GM12878 (cell line): ENCODE data around the gene CDC42EP1. TPM values are rescaled to one million over a fixed set of nuclear protein-coding genes. Genes with fewer than 3 reads are reported as not detected.

Experiments used
- ATAC-seq: fragments of 200-7000 bp; cut with Tn5 transposase; 3 replicates; pipeline ENCODE4 v1.9.1; 2020; ENCODE audit warnings: mild to moderate bottlenecking, moderate library complexity
- BruUV-seq: library from RNA; stranded (reverse); fragments of 400-500 nt; replicated peaks from 2 replicates; lab custom pipeline; 2021; lab: Mats Ljungman, UMichigan
- CTCF ChIA-PET: fragments of 300-600 bp; sonication (Branson Sonifier 250); formaldehyde crosslinking; extraction: SDS; loops from one replicate; lab custom pipeline; 2021; ENCODE audit warnings: inconsistent platforms; lab: Yijun Ruan, JAX
- POLR2A ChIA-PET: fragments of 350-600 bp; formaldehyde crosslinking; extraction: SDS; loops from one replicate; lab custom pipeline; 2021; ENCODE audit warnings: inconsistent platforms; lab: Charles Lee
- RAD21 ChIA-PET: fragments of 300-600 bp; sonication (Branson Sonifier 250); formaldehyde crosslinking; loops from one replicate; lab custom pipeline; 2023; ENCODE audit warnings: antibody characterized with exemption; ENCODE audit not compliant: unreplicated experiment; lab: Charles Lee
- SMC1A ChIA-PET: fragments of 300-600 bp; sonication (Branson Sonifier 250); formaldehyde crosslinking; loops from one replicate; lab custom pipeline; 2023; ENCODE audit not compliant: unreplicated experiment, uncharacterized antibody; lab: Charles Lee
- DNase-seq: peaks from one replicate; pipeline ENCODE4 v3.0.0-alpha.2; 2011; ENCODE audit warnings: low read depth, low spot score
- FAIRE-seq: peaks from 3 replicates; lab custom pipeline; 2011; peaks lifted over from hg19 to GRCh38; lab: Jason Lieb, UNC
- H2AFZ ChIP-seq: 2 replicates; pipeline ENCODE4 v1.6.0; 2011; ENCODE audit warnings: low read depth, low read length, control low read depth; ENCODE audit not compliant: control insufficient read depth
- H3K27ac ChIP-seq: 2 replicates; pipeline ENCODE4 v1.5.1; 2011; ENCODE audit warnings: control low read depth; ENCODE audit not compliant: control insufficient read depth, insufficient read depth
- H3K27me3 ChIP-seq, 2 experiments: replicated peaks in 1 of 2; 2 replicates each; pipeline versions ENCODE4 v1.6.0 to v1.6.1; 2011; ENCODE audit warnings: low read length in 1 of 2; ENCODE audit not compliant: control insufficient read depth in 2 of 2, insufficient read depth in 2 of 2
- H3K36me3 ChIP-seq, 2 experiments: 2 replicates each; pipeline ENCODE4 v1.5.1; 2011; ENCODE audit warnings: low read length in 1 of 2; ENCODE audit not compliant: control insufficient read depth in 2 of 2, insufficient read depth in 2 of 2
- H3K4me1 ChIP-seq: 2 replicates; pipeline ENCODE4 v1.6.1; 2011; ENCODE audit warnings: mild to moderate bottlenecking, low read length, moderate library complexity, mixed read lengths; ENCODE audit not compliant: control insufficient read depth, insufficient read depth
- H3K4me2 ChIP-seq: 2 replicates; pipeline ENCODE4 v1.6.0; 2011; ENCODE audit warnings: control low read depth; ENCODE audit not compliant: control insufficient read depth, insufficient read depth
- H3K4me3 ChIP-seq: fragments of 200-600 bp; sonication (generic); 2 replicates; pipeline ENCODE4 v1.5.1; 2016
- H3K79me2 ChIP-seq: 2 replicates; pipeline ENCODE4 v1.6.0; 2011; ENCODE audit warnings: low read length; ENCODE audit not compliant: control insufficient read depth, insufficient read depth
- H3K9ac ChIP-seq: 2 replicates; pipeline ENCODE4 v1.8.0; 2011; ENCODE audit warnings: low read length, control low read depth, mixed read lengths; ENCODE audit not compliant: control insufficient read depth, insufficient read depth
- H3K9me3 ChIP-seq: replicated peaks from 3 replicates; pipeline ENCODE4 v1.5.1; 2011; ENCODE audit warnings: mild to moderate bottlenecking, low read length; ENCODE audit not compliant: control insufficient read depth, insufficient read depth
- H4K20me1 ChIP-seq: 2 replicates; pipeline ENCODE4 v1.6.0; 2011; ENCODE audit not compliant: control insufficient read depth, insufficient read depth
- CBFB ChIP-seq: IDR thresholded peaks from 2 replicates; pipeline ENCODE4 v1.6.1; 2016; ENCODE audit warnings: antibody characterized with exemption, low read depth
- SIX5 ChIP-seq: IDR thresholded peaks from 2 replicates; pipeline ENCODE4 v1.6.1; 2011; ENCODE audit warnings: mild to moderate bottlenecking, low read depth, low read length, moderate library complexity; ENCODE audit not compliant: severe bottlenecking
- WGBS: methylation state at CpG from one replicate; pipeline ENCODE4 v1.1.6; 2016; ENCODE audit warnings: low lambda C conversion rate; ENCODE audit not compliant: insufficient replicate concordance, insufficient coverage; ENCODE audit errors: missing lambda C conversion rate; 5-methylcytosine and 5-hydroxymethylcytosine counted together
- in situ Hi-C: fragments of 300-500 bp; cut with MboI; formaldehyde crosslinking; loops from 9 replicates; pipeline ENCODE4 v1.14.3; 2018; ENCODE audit warnings: mixed read lengths
- intact Hi-C: fragments of 100-400 bp; cut with micrococcal nuclease; formaldehyde crosslinking; loops from one replicate; pipeline ENCODE4 v1.14.2; 2022; ENCODE audit not compliant: unreplicated experiment
- polyA plus RNA-seq, 11 experiments: library from polyadenylated mRNA; depleted of rRNA in 4 of 11; unstranded in 6 of 11; stranded (reverse) in 5 of 11; fragments of >200 nt; fragmentation: Nextera tagmentation in 4 of 11; fragmentation: Illumina TruSeq in 1 of 11; extraction: Ambion mirVana in 4 of 11; extraction: Trizol in 1 of 11; gene quantifications; 1 replicate in 1 of 11; 2 replicates in 10 of 11; pipeline versions ENCODE4 v1.2.1 to v1.2.3, GENCODE V29; 2011 to 2016; ENCODE audit warnings: inconsistent platforms in 2 of 11, missing spikeins in 2 of 11, low read depth in 1 of 11
- total RNA-seq, 4 experiments: library from RNA; depleted of rRNA in 3 of 4; stranded (reverse); fragments of >200 nt in 3 of 4; fragmentation: Illumina TruSeq in 1 of 4; extraction: Trizol in 1 of 4; gene quantifications; 2 replicates each; pipeline versions ENCODE4 v1.2.1 to v1.2.3, GENCODE V29; 2013 to 2021
- TF ChIP-seq, protein P1 (sequence below): fragments of 450-650 bp; IDR thresholded peaks from 2 replicates; pipeline ENCODE4 v1.6.1; 2017; ENCODE audit warnings: mild to moderate bottlenecking
- TF ChIP-seq, protein P2 (sequence below): fragments of 450-650 bp; IDR thresholded peaks from 2 replicates; pipeline ENCODE4 v1.6.1; 2016; ENCODE audit warnings: mild to moderate bottlenecking, moderate library complexity, borderline replicate concordance

Gene CDC42EP1
- total and polyA plus RNA-seq, 10 of the 15 experiments (the other 5 are each of a cell fraction or from before 2014, with no cell fraction given) = 0.04 to 0.33 (median 0.09) TPM; not detected in 7

DNA sequence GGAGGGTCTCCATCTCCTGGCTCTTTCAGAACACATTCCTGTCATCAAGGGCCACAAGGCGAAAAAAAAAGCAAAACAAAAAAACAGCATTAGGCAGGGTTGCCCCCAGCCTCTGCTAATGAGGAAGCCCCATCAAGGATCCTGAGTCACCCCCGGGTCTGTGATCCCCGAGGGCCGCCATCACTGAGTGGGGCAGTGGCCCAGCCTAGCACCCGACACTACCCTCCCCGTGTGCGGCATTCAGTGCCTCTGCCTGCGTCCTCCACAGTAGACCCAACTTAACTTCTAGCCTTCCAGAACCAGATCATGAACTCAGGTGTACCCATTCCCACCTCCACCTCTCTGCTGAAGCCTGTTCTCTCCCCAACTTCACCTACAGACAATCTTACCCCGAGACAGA lies 6.6 kb upstream of the CDC42EP1 start:
- BruUV-seq = no TSS peak
- no peak for TF ChIP-seq SIX5
- TF ChIP-seq, protein P1, sequence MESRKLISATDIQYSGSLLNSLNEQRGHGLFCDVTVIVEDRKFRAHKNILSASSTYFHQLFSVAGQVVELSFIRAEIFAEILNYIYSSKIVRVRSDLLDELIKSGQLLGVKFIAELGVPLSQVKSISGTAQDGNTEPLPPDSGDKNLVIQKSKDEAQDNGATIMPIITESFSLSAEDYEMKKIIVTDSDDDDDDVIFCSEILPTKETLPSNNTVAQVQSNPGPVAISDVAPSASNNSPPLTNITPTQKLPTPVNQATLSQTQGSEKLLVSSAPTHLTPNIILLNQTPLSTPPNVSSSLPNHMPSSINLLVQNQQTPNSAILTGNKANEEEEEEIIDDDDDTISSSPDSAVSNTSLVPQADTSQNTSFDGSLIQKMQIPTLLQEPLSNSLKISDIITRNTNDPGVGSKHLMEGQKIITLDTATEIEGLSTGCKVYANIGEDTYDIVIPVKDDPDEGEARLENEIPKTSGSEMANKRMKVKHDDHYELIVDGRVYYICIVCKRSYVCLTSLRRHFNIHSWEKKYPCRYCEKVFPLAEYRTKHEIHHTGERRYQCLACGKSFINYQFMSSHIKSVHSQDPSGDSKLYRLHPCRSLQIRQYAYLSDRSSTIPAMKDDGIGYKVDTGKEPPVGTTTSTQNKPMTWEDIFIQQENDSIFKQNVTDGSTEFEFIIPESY = no peak
- no peak for TF ChIP-seq CBFB
- TF ChIP-seq, protein P2, sequence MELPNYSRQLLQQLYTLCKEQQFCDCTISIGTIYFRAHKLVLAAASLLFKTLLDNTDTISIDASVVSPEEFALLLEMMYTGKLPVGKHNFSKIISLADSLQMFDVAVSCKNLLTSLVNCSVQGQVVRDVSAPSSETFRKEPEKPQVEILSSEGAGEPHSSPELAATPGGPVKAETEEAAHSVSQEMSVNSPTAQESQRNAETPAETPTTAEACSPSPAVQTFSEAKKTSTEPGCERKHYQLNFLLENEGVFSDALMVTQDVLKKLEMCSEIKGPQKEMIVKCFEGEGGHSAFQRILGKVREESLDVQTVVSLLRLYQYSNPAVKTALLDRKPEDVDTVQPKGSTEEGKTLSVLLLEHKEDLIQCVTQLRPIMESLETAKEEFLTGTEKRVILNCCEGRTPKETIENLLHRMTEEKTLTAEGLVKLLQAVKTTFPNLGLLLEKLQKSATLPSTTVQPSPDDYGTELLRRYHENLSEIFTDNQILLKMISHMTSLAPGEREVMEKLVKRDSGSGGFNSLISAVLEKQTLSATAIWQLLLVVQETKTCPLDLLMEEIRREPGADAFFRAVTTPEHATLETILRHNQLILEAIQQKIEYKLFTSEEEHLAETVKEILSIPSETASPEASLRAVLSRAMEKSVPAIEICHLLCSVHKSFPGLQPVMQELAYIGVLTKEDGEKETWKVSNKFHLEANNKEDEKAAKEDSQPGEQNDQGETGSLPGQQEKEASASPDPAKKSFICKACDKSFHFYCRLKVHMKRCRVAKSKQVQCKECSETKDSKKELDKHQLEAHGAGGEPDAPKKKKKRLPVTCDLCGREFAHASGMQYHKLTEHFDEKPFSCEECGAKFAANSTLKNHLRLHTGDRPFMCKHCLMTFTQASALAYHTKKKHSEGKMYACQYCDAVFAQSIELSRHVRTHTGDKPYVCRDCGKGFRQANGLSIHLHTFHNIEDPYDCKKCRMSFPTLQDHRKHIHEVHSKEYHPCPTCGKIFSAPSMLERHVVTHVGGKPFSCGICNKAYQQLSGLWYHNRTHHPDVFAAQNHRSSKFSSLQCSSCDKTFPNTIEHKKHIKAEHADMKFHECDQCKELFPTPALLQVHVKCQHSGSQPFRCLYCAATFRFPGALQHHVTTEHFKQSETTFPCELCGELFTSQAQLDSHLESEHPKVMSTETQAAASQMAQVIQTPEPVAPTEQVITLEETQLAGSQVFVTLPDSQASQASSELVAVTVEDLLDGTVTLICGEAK = no peak
- intact Hi-C loops = no loop called here
- no peaks in the 10 kb centered on the region for H3K36me3 ChIP-seq
- H3K27me3 ChIP-seq = peaks cover 2% of the 10 kb centered on the region in 2 experiments; a peak in 2 of 4 replicates
- no peak overlapping the region for H3K9ac ChIP-seq
- no peak overlapping the region for H3K4me2 ChIP-seq
- in situ Hi-C loops = no loop called here
- CTCF ChIA-PET = interaction anchor here (16.8 kb wide), 1 partner anchor 12 kb away, joined by 541 read pairs; the partner anchor contains the start of gene CDC42EP1
- no peak for ATAC-seq
- no peak for FAIRE-seq
- H3K9me3 ChIP-seq = no peaks in the 10 kb centered on the region
- H2AFZ ChIP-seq = no peak overlapping the region
- SMC1A ChIA-PET = no interaction called here
- H3K4me3 ChIP-seq = no peak overlapping the region
- WGBS = 37% methylated on average over 9 of the region's 9 CpGs
- POLR2A ChIA-PET = interaction anchor here (0.6 kb wide), 1 partner anchor 11 kb away, joined by 4 read pairs; no protein-coding TSS in a partner anchor
- no peaks in the 10 kb centered on the region for H3K4me1 ChIP-seq
- DNase-seq = no peak
- H3K27ac ChIP-seq = no peak overlapping the region
- RAD21 ChIA-PET = no interaction called here
- H3K79me2 ChIP-seq = no peaks in the 10 kb centered on the region
- H4K20me1 ChIP-seq = no peaks in the 10 kb centered on the region; the same call in 1 of the 2 replicates
